Renal cortex interstitium (tissue), 11 donors: ENCODE measurements around the gene ALOX5. TPM values are rescaled to one million over a fixed set of nuclear protein-coding genes. Genes with fewer than 3 reads are reported as not detected.
"Not testable (repeated sequence)": the region's sequence is repeated elsewhere in the genome, so short reads cannot be mapped to it uniquely, and the experiment has no call there.

Experiments used
- DNase-seq, 11 donors: peaks; one replicate each; pipeline ENCODE4 v3.0.0-alpha.2; 2013; ENCODE audit warnings: low read depth in 9 of 11, low spot score in 4 of 11; ENCODE audit errors: extremely low read depth in 1 of 11
- polyA plus RNA-seq, 3 donors: library from polyadenylated mRNA; unstranded; fragments of 120-200 nt; gene quantifications; one replicate each; pipeline ENCODE4 v1.2.1, GENCODE V29; 2013; ENCODE audit not compliant: insufficient read length in 3 of 3

The ALOX5 gene
- polyA plus RNA-seq, 3 donors: 3.0 to 4.1 (median 3.5) TPM

GRCh38 chr10:45371560-45371959 is 2.5 kb upstream of the ALOX5 start:
- DNase-seq: no peak

GRCh38 chr10:45372251-45372951 is 1.6 kb upstream of the ALOX5 start:
- DNase-seq: no peak

- DNase-seq: no peak
These were observed 927 bp upstream of the ALOX5 start for GRCh38 chr10:45373003-45373575.

- DNase-seq: no peak
These were observed 485 bp downstream of the ALOX5 start for GRCh38 chr10:45374350-45375052.

GRCh38 chr10:45375101-45375500 is 1.1 kb downstream of the ALOX5 start:
- no peak for DNase-seq

- no peak for DNase-seq
These were observed 1.8 kb downstream of the ALOX5 start for GRCh38 chr10:45375716-45376231.

- DNase-seq: no peak
These were observed 2.4 kb downstream of the ALOX5 start for GRCh38 chr10:45376371-45376801.

GRCh38 chr10:45377321-45377720 is 3.3 kb downstream of the ALOX5 start:
- no peak for DNase-seq

GRCh38 chr10:45377858-45378257 is 3.8 kb downstream of the ALOX5 start:
- DNase-seq: no peak

- no peak for DNase-seq
These were observed 5.1 kb downstream of the ALOX5 start for GRCh38 chr10:45378914-45379726.

- DNase-seq: no peak
These were observed 6.0 kb downstream of the ALOX5 start for GRCh38 chr10:45379891-45380540.

- no peak for DNase-seq
These were observed 7.0 kb downstream of the ALOX5 start for GRCh38 chr10:45380903-45381620.

- no peak for DNase-seq
These were observed 8.6 kb downstream of the ALOX5 start for GRCh38 chr10:45382591-45382990.

GRCh38 chr10:45383682-45384330 is 9.8 kb downstream of the ALOX5 start:
- no peak for DNase-seq

GRCh38 chr10:45386657-45387056 is 12.6 kb downstream of the ALOX5 start:
- DNase-seq: no peak

- DNase-seq: no peak
These were observed 13.3 kb downstream of the ALOX5 start for GRCh38 chr10:45387096-45387893.

- not testable (repeated sequence) for DNase-seq
These were observed 15.7 kb downstream of the ALOX5 start for GRCh38 chr10:45389671-45390070.
